Measurements from ENCODE around the gene CDC42EP3.

The CDC42EP3 gene

GRCh38 chr2:37667704-37668103 is 3.7 kb downstream of the CDC42EP3 start:
- TF ChIP-seq CTCF (IDR thresholded peaks at IDR 0.05; ENCODE audit: low read depth, low read length): no peak
- no peak overlapping the region for H3K4me3 ChIP-seq (ENCODE audit: low read depth, low read length)
- H3K9me3 ChIP-seq (ENCODE audit: severe bottlenecking): no peaks in the 10 kb centered on the region
- peaks cover 38% of the 10 kb centered on the region for H3K36me3 ChIP-seq
- DNase-seq: no peak
- no peaks in the 10 kb centered on the region for H3K27me3 ChIP-seq (ENCODE audit: insufficient read depth, low read depth, severe bottlenecking)
- no peak overlapping the region for H3K27ac ChIP-seq

DNA sequence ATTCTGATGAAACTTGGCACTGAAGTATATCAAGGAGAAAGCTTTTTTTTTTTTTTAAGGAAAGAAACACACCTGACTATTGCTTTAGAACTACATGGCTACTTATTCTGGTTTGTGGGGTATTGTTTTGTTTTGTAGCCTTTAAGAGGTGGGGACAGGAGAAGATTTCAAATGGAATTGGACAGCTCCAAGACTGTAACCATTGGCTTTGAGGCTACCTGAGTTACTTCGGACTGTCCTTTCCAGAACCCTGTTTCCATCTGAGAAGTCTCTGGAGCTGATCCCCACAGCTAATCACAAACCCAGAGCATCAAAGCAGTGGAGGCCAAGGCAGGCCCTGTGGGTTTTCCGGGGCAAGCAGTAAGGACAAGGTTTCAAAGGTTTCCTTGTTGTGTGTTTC is 4.7 kb downstream of the CDC42EP3 start:
- Histone ChIP-seq H3K4me3 (ENCODE audit: low read depth, low read length) (no peak overlapping the region), H3K9me3 (ENCODE audit: severe bottlenecking) (no peaks in the 10 kb centered on the region), H3K27me3 (ENCODE audit: insufficient read depth, low read depth, severe bottlenecking) (no peaks in the 10 kb centered on the region), H3K36me3 (peaks cover 35% of the 10 kb centered on the region), H3K27ac (no peak overlapping the region)
- DNase-seq: no peak
- no peak for TF ChIP-seq CTCF (IDR thresholded peaks at IDR 0.05; ENCODE audit: low read depth, low read length)

DNA sequence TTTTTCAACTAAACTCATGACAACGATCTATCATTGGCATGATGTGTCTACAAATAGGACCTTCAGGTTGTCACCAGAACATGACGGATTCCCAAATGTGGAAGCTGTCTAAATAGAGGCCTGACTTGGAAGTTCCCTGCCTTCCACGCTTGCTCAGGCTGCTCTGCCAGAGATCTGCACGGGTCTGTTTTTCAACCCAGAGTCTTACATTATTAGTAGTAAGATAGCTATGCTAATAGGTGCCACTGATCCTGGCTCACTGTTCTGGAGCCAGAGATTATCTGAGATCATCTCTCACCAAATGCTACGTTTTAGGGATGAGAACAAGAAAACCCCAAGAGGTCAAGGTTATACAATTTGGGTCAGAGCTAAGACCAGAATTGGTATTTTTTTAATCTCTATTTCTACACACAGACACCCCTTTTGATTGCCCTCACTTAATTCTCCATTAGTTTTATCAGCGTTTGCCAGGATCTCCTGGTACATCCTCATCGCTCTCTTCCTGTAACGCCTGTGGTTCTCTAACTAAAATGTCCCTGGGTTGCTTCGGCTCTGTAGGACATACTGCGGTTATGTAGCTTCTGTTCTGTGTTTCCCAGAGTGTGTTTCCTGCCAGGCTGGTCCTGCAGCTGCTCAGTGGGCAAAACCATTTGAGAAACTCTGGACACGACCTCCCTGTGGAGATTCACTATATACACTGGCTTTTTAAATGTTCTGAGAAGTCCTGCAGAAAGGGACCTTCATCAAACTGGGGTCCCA is 5.7 kb downstream of the CDC42EP3 start:
- Histone ChIP-seq H3K27me3 (ENCODE audit: insufficient read depth, low read depth, severe bottlenecking) (no peaks in the 10 kb centered on the region), H3K27ac (no peak overlapping the region), H3K4me3 (ENCODE audit: low read depth, low read length) (no peak overlapping the region), H3K36me3 (peaks cover 34% of the 10 kb centered on the region), H3K9me3 (ENCODE audit: severe bottlenecking) (no peaks in the 10 kb centered on the region)
- peak; percentile 33 for DNase-seq
- no peak for TF ChIP-seq CTCF (IDR thresholded peaks at IDR 0.05; ENCODE audit: low read depth, low read length)

DNA sequence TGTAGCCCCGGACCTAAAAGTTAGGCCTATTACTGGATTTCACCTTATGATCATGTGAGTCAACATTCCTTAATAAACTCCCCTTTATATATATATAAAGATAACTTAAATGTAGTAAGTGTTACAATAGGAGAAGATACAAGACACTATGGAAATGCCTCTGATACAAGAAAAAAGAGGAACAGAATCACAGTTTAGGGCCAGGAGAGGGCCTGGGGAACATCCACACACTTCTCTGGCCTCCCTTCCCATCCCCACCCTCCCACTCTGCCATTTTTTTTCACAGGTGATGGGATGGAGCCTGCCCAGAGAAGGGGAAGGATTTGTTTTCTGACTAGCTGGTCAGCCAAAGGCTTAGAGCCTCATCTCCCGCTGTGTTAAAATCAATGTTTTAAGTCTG is 6.4 kb downstream of the CDC42EP3 start:
- no peak for DNase-seq
- Histone ChIP-seq H3K27me3 (ENCODE audit: insufficient read depth, low read depth, severe bottlenecking) (no peaks in the 10 kb centered on the region), H3K36me3 (peaks cover 42% of the 10 kb centered on the region), H3K4me3 (ENCODE audit: low read depth, low read length) (no peak overlapping the region), H3K9me3 (ENCODE audit: severe bottlenecking) (no peaks in the 10 kb centered on the region), H3K27ac (no peak overlapping the region)
- no peak for TF ChIP-seq CTCF (IDR thresholded peaks at IDR 0.05; ENCODE audit: low read depth, low read length)

DNA sequence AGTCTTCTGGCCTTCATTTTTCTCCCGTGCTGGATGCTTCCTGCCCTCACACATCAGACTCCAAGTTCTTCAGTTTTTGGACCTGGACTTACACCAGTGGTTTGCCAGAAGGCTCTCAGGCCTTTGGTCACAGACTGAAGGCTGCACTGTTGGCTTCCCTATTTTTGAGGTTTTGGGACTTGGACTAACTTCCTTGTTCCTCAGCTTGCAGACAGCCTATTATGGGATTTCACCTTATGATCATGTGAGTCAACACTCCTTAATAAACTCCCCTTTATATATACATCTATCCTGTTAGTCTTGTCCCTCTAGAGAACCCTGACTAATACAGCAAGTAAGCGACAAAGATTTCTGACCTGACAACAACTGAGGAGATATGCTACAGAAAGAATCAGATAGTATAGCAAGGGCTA is 7.2 kb downstream of the CDC42EP3 start:
- Histone ChIP-seq H3K36me3 (peaks cover 43% of the 10 kb centered on the region), H3K27ac (no peak overlapping the region), H3K4me3 (ENCODE audit: low read depth, low read length) (no peak overlapping the region), H3K27me3 (ENCODE audit: insufficient read depth, low read depth, severe bottlenecking) (no peaks in the 10 kb centered on the region), H3K9me3 (ENCODE audit: severe bottlenecking) (no peaks in the 10 kb centered on the region)
- DNase-seq: no peak
- TF ChIP-seq CTCF (IDR thresholded peaks at IDR 0.05; ENCODE audit: low read depth, low read length): no peak

GRCh38 chr2:37663390-37663789 is 8.1 kb downstream of the CDC42EP3 start:
- Histone ChIP-seq H3K27me3 (ENCODE audit: insufficient read depth, low read depth, severe bottlenecking) (no peaks in the 10 kb centered on the region), H3K9me3 (ENCODE audit: severe bottlenecking) (no peaks in the 10 kb centered on the region), H3K36me3 (peaks cover 40% of the 10 kb centered on the region), H3K27ac (no peak overlapping the region), H3K4me3 (ENCODE audit: low read depth, low read length) (no peak overlapping the region)
- no peak for TF ChIP-seq CTCF (IDR thresholded peaks at IDR 0.05; ENCODE audit: low read depth, low read length)
- no peak for DNase-seq
